Urinary bladder (tissue), 4 donors: ENCODE measurements around the gene NKAIN2. TPM values are rescaled to one million over a fixed set of nuclear protein-coding genes. Genes with fewer than 3 reads are reported as not detected.

ENCODE experiments used
- DNase-seq: peaks from one replicate; pipeline ENCODE4 v3.0.0-alpha.2; 2015; ENCODE audit errors: extremely low spot score
- H3K27ac ChIP-seq: one replicate; pipeline ENCODE4 v1.5.1; 2013; ENCODE audit warnings: low read depth, mild to moderate bottlenecking, moderate library complexity
- H3K36me3 ChIP-seq: one replicate; pipeline ENCODE4 v1.6.1; 2013; ENCODE audit warnings: mild to moderate bottlenecking, moderate library complexity; ENCODE audit not compliant: insufficient read depth
- H3K4me1 ChIP-seq: one replicate; pipeline ENCODE4 v1.6.1; 2013; ENCODE audit warnings: mild to moderate bottlenecking, moderate library complexity; ENCODE audit not compliant: insufficient read depth
- H3K4me3 ChIP-seq: one replicate; pipeline ENCODE4 v1.5.1; 2013; ENCODE audit warnings: low read depth, low read length
- WGBS: extraction: QIAGEN DNeasy Blood & Tissue Kit; methylation state at CpG from one replicate; pipeline ENCODE4 v1.1.7; 2013; 5-methylcytosine and 5-hydroxymethylcytosine counted together
- polyA plus RNA-seq: library from polyadenylated mRNA; stranded (reverse); fragments of 200-250 nt; gene quantifications from one replicate; pipeline ENCODE4 v1.2.3, GENCODE V29; 2013
- total RNA-seq: library from RNA; depleted of rRNA; stranded (reverse); fragments of >200 nt; gene quantifications from one replicate; pipeline ENCODE4 v1.2.3, GENCODE V29; 2014
- donor health status: healthy with polysubstance abuse.
- donor health status: healthy.

The NKAIN2 gene
- total and polyA plus RNA-seq, 2 donors = 0.24 to 1.7 TPM

- 75% methylated on average over 2 of the region's 2 CpGs for WGBS
- H3K4me1 ChIP-seq = no peaks in the 10 kb centered on the region
- H3K4me3 ChIP-seq = no peak overlapping the region
- H3K27ac ChIP-seq = no peak overlapping the region
- H3K36me3 ChIP-seq = no peaks in the 10 kb centered on the region
- no peak for DNase-seq
Measured at GRCh38 chr6:123879749-123880148, 76.1 kb downstream of the NKAIN2 start.

- WGBS = 60% methylated on average over 5 of the region's 5 CpGs
- H3K36me3 ChIP-seq = no peaks in the 10 kb centered on the region
- H3K27ac ChIP-seq = no peak overlapping the region
- DNase-seq = no peak
- no peaks in the 10 kb centered on the region for H3K4me1 ChIP-seq
- H3K4me3 ChIP-seq = no peak overlapping the region
Measured at GRCh38 chr6:123888771-123889513, 85.3 kb downstream of the NKAIN2 start.

DNA sequence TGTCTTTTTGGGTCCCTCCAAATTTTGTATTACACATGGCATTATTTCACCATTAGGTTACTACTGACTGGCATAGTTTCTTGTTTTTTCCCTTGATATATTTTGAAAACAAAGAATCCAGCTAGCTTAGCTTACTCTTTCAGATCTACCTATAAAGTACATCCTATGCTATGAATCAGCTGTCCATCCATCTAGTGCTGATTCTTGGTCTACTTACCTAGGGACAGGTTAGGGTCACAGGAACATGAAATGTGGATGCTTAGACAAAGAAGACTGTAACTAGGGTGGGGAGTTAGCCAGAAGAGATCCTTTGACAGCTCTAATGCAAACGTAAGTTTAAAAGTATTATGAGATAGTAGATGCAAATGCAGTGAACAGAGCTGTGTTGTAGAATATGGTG lies 91.7 kb downstream of the NKAIN2 start:
- 61% methylated on average over 1 of the region's 1 CpG for WGBS
- Histone ChIP-seq H3K4me3 (no peak overlapping the region), H3K4me1 (no peaks in the 10 kb centered on the region), H3K36me3 (no peaks in the 10 kb centered on the region), H3K27ac (no peak overlapping the region)
- DNase-seq = no peak

- H3K4me3 ChIP-seq = no peak overlapping the region
- no peak overlapping the region for H3K27ac ChIP-seq
- 80% methylated on average over 6 of the region's 6 CpGs for WGBS
- H3K4me1 ChIP-seq = no peaks in the 10 kb centered on the region
- no peak for DNase-seq
- no peaks in the 10 kb centered on the region for H3K36me3 ChIP-seq
Measured at GRCh38 chr6:123895806-123896205, 92.1 kb downstream of the NKAIN2 start.

GRCh38 chr6:123896869-123897268 lies 93.2 kb downstream of the NKAIN2 start:
- no peak overlapping the region for H3K4me3 ChIP-seq
- no peak overlapping the region for H3K27ac ChIP-seq
- H3K36me3 ChIP-seq = no peaks in the 10 kb centered on the region
- H3K4me1 ChIP-seq = no peaks in the 10 kb centered on the region
- no peak for DNase-seq

DNA sequence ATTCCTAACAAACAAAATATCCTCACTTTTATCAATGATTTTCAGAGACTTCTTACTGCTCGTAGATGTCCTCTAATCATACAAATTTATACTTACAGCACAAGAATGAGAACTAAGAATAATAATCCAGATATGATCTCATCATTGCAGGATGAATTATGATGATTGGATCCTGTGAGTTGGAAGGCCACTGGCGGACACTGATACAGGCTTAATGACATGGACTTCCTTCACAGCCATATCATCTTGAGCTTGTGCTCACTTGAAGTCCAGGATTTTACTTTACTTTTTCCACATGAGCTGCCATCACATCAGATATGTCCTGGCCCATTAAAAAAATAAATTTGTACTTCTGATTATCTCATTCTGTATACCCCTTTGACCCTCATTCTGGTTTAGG lies 94.3 kb downstream of the NKAIN2 start:
- H3K36me3 ChIP-seq = no peaks in the 10 kb centered on the region
- no peak overlapping the region for H3K4me3 ChIP-seq
- H3K4me1 ChIP-seq = no peaks in the 10 kb centered on the region
- no peak for DNase-seq
- no peak overlapping the region for H3K27ac ChIP-seq
- 83% methylated on average over 2 of the region's 2 CpGs for WGBS

DNA sequence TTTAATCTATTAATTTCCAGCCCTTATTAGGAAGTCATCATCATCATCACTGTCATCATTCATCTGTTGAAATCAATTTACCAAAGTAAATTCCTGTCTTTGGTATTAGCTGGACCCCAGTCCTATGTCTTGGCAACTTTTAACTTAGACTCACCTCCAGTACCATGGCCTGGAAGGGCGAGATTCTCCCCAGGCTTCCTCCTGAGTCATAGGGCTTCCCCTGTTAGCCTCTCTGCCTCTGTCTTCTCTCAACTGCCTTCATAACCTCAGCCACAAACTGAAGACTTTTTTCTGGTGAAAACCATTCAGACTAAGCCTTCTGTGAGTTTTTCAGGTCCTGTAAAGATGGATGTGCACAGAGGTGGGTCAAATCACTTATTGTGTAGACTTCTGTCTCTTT lies 95.0 kb downstream of the NKAIN2 start:
- no peaks in the 10 kb centered on the region for H3K36me3 ChIP-seq
- H3K4me3 ChIP-seq = no peak overlapping the region
- no peaks in the 10 kb centered on the region for H3K4me1 ChIP-seq
- no peak overlapping the region for H3K27ac ChIP-seq
- WGBS = 73% methylated on average over 1 of the region's 1 CpG
- DNase-seq = no peak

DNA sequence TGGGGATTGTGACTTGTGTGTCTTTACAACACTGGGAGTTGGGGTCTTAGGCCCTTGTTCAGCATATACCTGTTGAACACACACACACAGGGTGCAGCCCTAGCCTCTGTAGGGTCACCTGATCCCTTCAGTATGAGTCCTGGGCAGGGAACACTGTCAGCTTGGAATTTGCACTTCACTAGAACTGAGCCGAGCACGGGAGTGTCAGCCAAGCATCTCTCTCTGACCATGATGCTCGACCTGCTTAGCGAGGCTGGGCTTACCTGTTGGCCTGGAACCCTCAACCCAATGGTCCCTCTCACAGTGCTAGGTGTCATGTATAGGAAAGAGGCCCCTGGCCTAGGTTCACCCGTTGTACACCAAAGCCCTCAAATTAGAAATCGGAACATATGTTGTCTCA lies 96.1 kb downstream of the NKAIN2 start:
- Histone ChIP-seq H3K27ac (no peak overlapping the region), H3K4me3 (no peak overlapping the region), H3K36me3 (no peaks in the 10 kb centered on the region), H3K4me1 (no peaks in the 10 kb centered on the region)
- no peak for DNase-seq
- 89% methylated on average over 6 of the region's 6 CpGs for WGBS

DNA sequence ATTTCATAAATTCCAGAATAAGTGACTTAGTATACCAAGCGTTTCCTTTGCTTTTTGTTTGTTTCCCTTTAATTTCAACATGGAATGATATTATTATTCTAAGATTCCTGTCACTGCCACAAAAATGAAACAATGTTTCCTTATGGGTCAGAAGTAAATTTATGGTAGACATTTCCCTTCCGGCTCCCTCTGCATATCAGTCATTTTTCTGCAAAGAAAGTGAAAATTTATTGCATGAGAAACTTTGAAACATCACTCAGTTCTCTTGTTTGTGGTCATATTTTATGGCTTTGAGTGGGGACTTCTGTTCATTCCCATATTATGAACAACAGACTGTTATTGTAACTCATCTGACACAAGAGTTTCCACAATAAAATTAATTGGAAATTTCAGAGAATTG lies 97.8 kb downstream of the NKAIN2 start:
- Histone ChIP-seq H3K36me3 (no peaks in the 10 kb centered on the region), H3K4me1 (no peaks in the 10 kb centered on the region), H3K4me3 (no peak overlapping the region), H3K27ac (no peak overlapping the region)
- WGBS = 66% methylated on average over 2 of the region's 2 CpGs
- no peak for DNase-seq

GRCh38 chr6:123902738-123903313 lies 99.2 kb downstream of the NKAIN2 start:
- Histone ChIP-seq H3K27ac (no peak overlapping the region), H3K4me1 (no peaks in the 10 kb centered on the region), H3K4me3 (no peak overlapping the region), H3K36me3 (no peaks in the 10 kb centered on the region)
- WGBS = 89% methylated on average over 6 of the region's 6 CpGs
- no peak for DNase-seq

DNA sequence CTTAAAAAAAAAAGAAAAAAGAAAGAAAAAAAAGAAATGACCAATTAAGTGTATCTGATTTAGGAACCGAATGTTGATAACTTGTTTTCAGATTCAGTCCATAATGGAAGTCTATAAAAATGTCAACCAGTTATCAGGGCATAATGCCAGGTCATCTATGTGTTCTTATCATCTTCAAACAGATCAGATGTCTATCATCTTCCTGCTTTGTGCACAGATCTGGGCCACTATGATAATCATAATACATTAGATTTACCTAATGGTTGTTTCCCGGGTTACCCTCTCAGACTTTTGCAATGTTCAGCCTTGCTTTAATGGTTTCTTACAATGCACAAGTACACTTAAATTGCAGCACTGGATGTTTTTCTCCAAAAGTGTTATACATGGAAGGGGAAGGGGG lies 100.6 kb downstream of the NKAIN2 start:
- no peaks in the 10 kb centered on the region for H3K4me1 ChIP-seq
- 62% methylated on average over 2 of the region's 2 CpGs for WGBS
- H3K36me3 ChIP-seq = no peaks in the 10 kb centered on the region
- no peak overlapping the region for H3K4me3 ChIP-seq
- DNase-seq = no peak
- no peak overlapping the region for H3K27ac ChIP-seq

GRCh38 chr6:123908797-123909196 lies 105.1 kb downstream of the NKAIN2 start:
- H3K4me1 ChIP-seq = no peaks in the 10 kb centered on the region
- no peak overlapping the region for H3K4me3 ChIP-seq
- WGBS = 93% methylated on average over 2 of the region's 2 CpGs
- no peak overlapping the region for H3K27ac ChIP-seq
- no peak for DNase-seq
- no peaks in the 10 kb centered on the region for H3K36me3 ChIP-seq

GRCh38 chr6:123909989-123910388 lies 106.3 kb downstream of the NKAIN2 start:
- DNase-seq = no peak
- Histone ChIP-seq H3K36me3 (no peaks in the 10 kb centered on the region), H3K27ac (no peak overlapping the region), H3K4me1 (no peaks in the 10 kb centered on the region), H3K4me3 (no peak overlapping the region)
- WGBS = 55% methylated on average over 2 of the region's 2 CpGs

GRCh38 chr6:123913863-123914262 lies 110.2 kb downstream of the NKAIN2 start:
- Histone ChIP-seq H3K36me3 (no peaks in the 10 kb centered on the region), H3K27ac (no peak overlapping the region), H3K4me3 (no peak overlapping the region), H3K4me1 (no peaks in the 10 kb centered on the region)
- DNase-seq = no peak
- WGBS = 93% methylated on average over 1 of the region's 1 CpG
